Nephron progenitor cell (in vitro differentiated cells): ENCODE measurements around the gene CSNK1G2.

ENCODE experiments used
- DNase-seq: peaks from one replicate; pipeline ENCODE4 v3.0.0; 2021
- H3K27ac Mint-ChIP-seq: 2 replicates; pipeline ENCODE4 v1.8.0; 2021; ENCODE audit warnings: mild to moderate bottlenecking, moderate library complexity, mixed read lengths
- H3K27me3 Mint-ChIP-seq: 2 replicates; pipeline ENCODE4 v1.8.0; 2021; ENCODE audit warnings: mild to moderate bottlenecking, low read depth, mixed read lengths; ENCODE audit not compliant: poor library complexity
- H3K36me3 Mint-ChIP-seq: 2 replicates; pipeline ENCODE4 v1.8.0; 2021; ENCODE audit warnings: low read depth, mixed read lengths
- H3K4me1 Mint-ChIP-seq: 2 replicates; pipeline ENCODE4 v1.8.0; 2021; ENCODE audit warnings: mixed read lengths
- H3K4me3 Mint-ChIP-seq: 2 replicates; pipeline ENCODE4 v1.8.0; 2021; ENCODE audit warnings: mild to moderate bottlenecking, moderate library complexity, mixed read lengths
- H3K9me3 Mint-ChIP-seq: 2 replicates; pipeline ENCODE4 v1.8.0; 2021; ENCODE audit warnings: mild to moderate bottlenecking, moderate library complexity, mixed read lengths
- TF ChIP-seq, protein P1 (sequence below): fragments of 200-600 bp; sonication (generic); IDR thresholded peaks from 2 replicates; pipeline ENCODE4 v1.5.0; 2021; ENCODE audit warnings: antibody characterized with exemption

The CSNK1G2 gene

DNA sequence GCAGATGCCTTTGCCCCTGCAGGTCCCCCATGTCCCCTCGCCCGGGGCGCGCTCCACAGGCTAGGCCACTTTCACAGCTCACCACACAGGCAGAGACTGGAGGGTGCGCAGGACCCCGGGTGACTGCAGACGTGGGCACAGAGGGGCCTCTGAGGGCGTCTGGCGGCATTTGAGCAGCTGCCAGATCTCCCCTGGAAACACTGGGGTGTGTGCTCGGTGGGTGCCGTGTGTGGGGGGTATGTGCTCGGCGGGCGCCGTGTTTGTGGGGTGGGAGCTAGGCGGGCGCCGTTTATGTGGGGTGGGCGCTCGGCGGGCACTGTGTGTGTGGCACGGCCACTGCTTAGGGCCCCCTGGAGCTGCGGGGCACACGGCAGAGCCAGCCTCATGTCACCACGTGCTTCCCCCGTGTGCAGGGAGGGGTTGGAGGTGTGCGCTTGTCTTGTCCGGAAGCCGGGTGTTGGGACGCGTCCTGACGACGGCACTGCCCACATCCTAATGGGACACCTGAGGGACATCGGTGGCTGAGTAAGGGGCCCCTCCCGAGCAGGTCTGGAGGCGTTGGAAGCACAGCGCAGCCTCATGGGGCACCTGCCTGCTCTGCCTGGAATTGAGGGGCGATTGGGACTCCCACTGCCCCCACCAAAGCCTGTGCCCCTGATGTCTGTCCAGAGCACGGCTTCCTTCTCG, 16.7 kb downstream of the CSNK1G2 start:
- peaks cover 9% of the 10 kb centered on the region for H3K36me3 Mint-ChIP-seq
- no peak for DNase-seq
- TF ChIP-seq, protein P1, sequence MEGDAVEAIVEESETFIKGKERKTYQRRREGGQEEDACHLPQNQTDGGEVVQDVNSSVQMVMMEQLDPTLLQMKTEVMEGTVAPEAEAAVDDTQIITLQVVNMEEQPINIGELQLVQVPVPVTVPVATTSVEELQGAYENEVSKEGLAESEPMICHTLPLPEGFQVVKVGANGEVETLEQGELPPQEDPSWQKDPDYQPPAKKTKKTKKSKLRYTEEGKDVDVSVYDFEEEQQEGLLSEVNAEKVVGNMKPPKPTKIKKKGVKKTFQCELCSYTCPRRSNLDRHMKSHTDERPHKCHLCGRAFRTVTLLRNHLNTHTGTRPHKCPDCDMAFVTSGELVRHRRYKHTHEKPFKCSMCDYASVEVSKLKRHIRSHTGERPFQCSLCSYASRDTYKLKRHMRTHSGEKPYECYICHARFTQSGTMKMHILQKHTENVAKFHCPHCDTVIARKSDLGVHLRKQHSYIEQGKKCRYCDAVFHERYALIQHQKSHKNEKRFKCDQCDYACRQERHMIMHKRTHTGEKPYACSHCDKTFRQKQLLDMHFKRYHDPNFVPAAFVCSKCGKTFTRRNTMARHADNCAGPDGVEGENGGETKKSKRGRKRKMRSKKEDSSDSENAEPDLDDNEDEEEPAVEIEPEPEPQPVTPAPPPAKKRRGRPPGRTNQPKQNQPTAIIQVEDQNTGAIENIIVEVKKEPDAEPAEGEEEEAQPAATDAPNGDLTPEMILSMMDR = no peak
- no peak overlapping the region for H3K27ac Mint-ChIP-seq
- H3K4me3 Mint-ChIP-seq = no peak overlapping the region
- no peaks in the 10 kb centered on the region for H3K27me3 Mint-ChIP-seq
- peaks cover 25% of the 10 kb centered on the region for H3K4me1 Mint-ChIP-seq
- H3K9me3 Mint-ChIP-seq = no peaks in the 10 kb centered on the region

DNA sequence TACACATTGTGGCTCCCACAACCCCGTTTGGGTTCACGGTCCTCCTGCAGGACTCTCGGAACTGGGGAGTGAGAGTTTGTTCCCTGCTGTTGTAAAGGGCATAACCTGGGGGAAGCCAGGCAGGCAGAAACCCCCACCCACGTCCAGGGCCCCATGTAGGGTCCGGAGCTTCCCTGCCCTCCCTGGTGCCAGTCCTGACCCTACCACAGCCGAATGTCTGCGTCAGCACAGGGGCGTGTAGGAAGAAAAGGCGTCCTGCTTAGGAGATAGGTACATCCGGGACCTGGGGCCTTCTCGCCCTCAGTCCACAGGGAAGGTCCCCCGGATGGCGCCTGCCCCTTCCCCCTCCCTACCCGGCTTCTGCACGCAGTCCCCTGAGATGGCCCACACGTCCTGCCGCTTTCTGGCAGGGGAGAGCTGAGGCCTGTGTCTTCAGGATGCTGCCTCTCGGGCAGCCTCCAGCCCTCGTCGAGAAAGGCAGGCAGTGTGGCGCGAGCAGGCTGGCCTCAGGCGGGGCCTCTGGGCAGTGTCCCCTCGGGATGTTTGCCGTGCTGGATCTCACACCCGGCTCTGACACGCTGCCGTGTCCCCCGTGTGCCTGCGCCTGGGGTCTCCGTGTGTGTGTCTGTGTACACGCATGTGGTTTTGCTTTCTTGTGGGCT, 19.1 kb downstream of the CSNK1G2 start:
- H3K36me3 Mint-ChIP-seq = peaks cover 14% of the 10 kb centered on the region
- H3K9me3 Mint-ChIP-seq = no peaks in the 10 kb centered on the region
- no peak overlapping the region for H3K4me3 Mint-ChIP-seq
- peaks cover 24% of the 10 kb centered on the region for H3K4me1 Mint-ChIP-seq
- DNase-seq = no peak
- H3K27ac Mint-ChIP-seq = peak overlapping the region; percentile 91
- no peaks in the 10 kb centered on the region for H3K27me3 Mint-ChIP-seq
- TF ChIP-seq, protein P1 = no peak

DNA sequence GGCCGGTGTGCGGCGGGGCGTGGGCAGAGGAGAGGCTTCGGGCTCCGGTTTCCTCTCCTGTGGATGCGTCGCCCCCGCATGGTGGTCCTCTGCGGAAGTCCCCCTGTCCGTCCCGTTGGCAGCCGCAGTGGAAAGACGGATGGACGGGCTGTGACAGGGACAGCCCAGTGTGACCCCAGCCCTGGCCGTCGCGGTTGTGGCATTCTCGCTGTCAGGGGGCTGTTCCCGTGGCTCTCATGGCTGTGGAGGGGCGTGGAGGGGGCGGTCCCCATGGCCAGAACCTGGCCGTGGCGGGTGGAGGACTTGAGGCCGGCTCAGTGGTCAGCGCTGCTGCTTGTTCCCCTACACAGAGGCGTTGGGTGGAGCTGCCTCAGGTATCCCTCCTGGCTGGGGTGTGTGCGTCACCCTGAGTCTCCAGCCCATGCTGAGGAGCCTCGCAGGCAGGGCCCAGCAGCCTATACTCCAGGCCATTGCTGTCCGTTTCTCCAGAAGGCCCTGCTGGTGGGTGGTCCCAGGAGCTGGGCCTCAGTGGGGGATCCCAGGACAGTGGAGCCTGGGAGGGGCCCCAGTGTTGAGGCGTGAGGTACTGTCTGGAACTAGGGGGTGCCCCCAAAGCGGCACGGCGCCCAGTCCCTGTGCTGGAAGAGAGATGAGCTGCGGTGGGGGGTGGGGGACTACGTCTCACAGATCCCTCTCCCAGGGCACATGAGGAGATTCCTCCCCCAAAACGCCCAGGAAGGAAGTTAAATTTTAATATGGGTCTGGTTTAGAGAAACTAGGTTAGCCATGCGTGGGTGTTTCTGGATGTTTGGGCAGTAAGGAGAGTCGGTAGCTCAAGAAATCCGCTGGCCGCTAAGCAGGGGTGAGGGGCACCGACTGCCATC, 20.3 kb downstream of the CSNK1G2 start:
- H3K4me1 Mint-ChIP-seq = peaks cover 22% of the 10 kb centered on the region
- no peaks in the 10 kb centered on the region for H3K27me3 Mint-ChIP-seq

DNA sequence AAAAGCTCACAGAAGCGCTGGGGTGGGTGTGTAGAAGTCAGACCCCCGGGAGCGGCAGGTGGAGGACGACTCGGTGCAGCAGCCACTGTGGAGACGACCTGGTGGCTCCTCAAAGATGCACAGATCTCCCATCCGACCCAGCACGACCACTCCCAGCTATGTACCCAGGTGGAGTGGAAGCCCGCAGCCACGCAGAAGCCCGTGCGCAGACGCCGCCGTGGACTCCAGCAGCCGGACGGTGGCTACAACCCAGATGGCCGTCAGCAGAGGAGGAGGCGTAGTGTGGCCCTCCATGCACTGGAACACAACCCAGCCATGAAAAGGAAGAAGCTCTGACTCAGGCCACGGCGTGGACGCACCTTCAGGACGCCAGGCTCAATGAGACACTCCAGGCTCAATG, 21.7 kb downstream of the CSNK1G2 start:
- Mint-ChIP-seq H3K9me3 (no peaks in the 10 kb centered on the region), H3K4me1 (peaks cover 15% of the 10 kb centered on the region), H3K36me3 (peaks cover 19% of the 10 kb centered on the region), H3K27ac (no peak overlapping the region), H3K4me3 (no peak overlapping the region), H3K27me3 (no peaks in the 10 kb centered on the region)
- no peak for DNase-seq
- TF ChIP-seq, protein P1 = no peak

More for the DNA sequence above, 20.3 kb downstream of the CSNK1G2 start:
- DNase-seq = no peak
- Mint-ChIP-seq H3K4me3 (no peak overlapping the region), H3K27ac (peak overlapping the region; percentile 48), H3K9me3 (no peaks in the 10 kb centered on the region), H3K36me3 (peaks cover 18% of the 10 kb centered on the region)
- TF ChIP-seq, protein P1 = no peak

DNA sequence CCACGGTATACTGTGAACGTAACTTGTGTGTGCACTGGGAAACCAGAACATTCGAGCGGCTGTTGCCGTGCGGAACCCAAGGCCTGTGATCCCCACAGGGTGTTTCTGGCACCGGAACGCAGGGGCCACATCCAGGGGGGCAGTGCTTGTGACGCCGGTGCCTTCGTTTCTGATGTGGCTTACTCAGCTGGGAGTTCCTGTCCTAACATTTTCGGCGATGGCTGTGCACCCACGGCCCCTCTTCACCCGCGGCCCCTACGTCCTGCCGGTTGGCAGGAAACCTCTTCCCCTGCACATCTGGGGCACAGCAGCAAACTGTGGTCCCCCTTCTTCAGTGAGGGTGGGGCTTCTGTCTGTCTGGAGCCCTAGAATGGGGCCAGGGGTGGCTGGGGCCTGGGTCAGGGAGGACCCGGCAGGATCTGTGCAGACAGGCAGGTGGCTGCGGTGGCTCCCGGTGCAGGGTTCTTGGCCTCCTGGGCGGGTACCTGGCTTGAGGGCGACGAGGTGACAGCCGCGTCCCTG, 26.2 kb downstream of the CSNK1G2 start:
- Mint-ChIP-seq H3K27me3 (peaks cover 2% of the 10 kb centered on the region), H3K27ac (peak overlapping the region; percentile 59), H3K4me1 (peaks cover 6% of the 10 kb centered on the region), H3K9me3 (no peaks in the 10 kb centered on the region), H3K4me3 (no peak overlapping the region), H3K36me3 (peaks cover 16% of the 10 kb centered on the region)
- DNase-seq = no peak
- TF ChIP-seq, protein P1 = no peak
